Activated CD4-positive, alpha-beta T cell treated with anti-CD3 and anti-CD28 coated beads for 4 hours (primary cell): ENCODE results near the gene SOX30.

Experiments
- DNase-seq, 2 donors: peaks; one replicate each; pipeline ENCODE4 v3.0.0-alpha.2; 2020

Gene SOX30

DNA sequence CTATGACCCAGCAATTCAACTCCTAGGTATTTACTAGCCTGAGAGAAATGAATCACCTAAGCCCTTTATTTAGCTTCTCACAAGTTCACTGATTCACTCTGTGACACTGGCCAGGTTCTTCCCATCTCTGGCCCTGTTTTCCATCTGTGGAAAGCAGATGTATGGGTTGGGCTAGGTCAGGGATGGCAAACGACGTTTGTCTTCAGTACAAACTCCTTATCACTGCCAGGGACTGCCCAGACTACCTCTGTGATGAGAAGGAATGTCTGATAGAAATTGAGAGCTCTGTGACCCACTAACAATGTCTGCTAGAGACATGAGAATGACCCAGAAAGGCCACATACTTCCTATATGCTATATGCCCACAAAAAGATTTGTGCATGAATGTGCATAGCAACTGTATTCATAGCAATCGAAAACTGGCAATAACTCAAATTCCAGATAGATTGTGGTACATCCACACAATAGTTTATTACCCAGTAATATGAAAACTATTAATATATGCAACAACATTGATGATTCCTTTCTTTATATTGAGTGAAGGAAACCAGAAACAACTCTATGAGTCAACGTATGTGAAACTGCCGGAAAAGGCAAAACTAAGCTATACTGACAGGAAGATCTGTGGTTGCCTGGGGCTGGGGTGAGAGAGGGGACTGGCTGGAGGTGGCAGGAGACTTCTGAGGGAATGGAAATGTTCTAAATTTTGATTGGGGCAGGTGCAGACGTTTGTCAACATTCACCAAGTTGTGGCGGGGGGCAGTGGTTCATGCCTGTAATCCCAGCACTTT is 44.7 kb downstream of the SOX30 start:
- peak; percentile 68 to 74 for DNase-seq

DNA sequence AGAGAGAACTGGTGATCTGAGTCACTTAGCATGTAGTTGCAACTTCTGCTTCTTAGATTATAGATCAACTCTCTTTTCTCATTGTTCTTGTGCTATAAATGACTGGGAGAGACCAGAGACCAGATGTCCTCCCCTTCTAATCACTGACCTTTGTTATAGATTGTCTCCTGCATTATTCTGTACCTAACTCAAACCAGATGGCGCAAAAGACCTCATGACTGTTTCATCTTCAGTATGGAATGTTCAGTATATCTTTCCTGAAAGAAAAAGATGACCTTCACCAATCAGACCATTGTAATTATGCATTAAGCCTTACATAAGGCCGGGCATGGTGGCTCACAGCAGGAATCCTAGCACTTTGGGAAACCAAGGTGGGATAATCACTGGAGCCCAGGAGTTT is 46.2 kb downstream of the SOX30 start:
- DNase-seq = no peak

DNA sequence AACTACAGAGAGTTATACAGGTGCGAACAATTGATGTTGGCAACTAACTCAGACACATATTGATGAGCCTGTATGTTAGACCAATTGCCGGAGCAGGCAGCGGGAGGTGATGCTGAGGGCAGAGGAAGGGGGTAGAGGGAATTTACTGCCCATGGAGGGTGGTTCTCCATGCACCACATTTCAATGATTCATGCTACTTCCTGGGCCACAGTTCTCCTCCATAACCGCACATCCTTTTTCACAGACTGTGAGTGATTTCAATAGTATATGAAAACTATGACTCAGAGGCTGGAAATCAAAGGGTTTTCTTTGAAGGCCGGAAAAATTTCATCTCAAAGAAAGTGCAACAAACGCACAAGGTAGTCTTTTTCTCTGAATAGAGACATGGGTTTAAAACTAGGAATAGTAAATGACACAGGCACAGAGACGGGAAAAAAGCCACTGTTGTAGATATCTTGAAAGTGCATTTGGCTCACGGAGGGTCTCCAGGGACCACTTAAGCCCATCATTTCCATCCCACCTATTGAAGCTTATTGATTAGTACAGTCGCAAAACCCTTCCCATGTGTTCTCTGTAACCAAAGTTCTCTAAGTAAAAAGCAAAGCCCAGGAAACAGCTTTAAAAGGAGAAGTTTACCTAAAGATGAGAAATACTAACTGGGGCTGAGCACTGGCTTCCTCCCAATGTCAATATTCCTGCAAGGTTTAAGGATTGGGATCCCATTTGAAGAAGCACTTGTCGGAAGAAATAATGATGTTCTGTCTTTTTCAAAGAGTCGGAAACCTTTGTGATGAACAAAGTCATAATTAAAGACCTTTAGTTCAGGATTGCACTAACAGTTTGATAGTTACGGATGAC is 48.7 kb downstream of the SOX30 start:
- DNase-seq = peak; percentile 72 to 77

DNA sequence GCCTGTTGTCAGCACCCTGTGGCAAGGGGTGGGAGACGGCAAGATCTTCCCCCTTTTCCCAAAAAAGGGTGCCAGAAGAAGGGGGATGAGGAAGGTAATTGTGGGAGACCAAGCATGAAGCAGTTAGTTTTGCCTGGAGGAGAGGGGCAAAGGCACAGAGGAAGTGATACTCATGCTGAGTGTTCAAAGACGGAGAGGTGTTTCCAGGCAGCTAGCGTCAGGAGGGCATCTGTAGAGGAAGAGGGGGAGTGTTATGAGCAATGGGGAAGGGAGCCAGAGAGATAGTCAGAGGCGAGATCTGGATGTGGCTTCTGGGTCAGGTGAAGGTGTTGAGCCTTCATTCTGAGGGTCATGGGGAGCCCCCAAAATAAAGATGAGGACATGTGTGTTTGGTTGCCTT is 49.7 kb downstream of the SOX30 start:
- DNase-seq = peak; percentile 56 to 61

DNA sequence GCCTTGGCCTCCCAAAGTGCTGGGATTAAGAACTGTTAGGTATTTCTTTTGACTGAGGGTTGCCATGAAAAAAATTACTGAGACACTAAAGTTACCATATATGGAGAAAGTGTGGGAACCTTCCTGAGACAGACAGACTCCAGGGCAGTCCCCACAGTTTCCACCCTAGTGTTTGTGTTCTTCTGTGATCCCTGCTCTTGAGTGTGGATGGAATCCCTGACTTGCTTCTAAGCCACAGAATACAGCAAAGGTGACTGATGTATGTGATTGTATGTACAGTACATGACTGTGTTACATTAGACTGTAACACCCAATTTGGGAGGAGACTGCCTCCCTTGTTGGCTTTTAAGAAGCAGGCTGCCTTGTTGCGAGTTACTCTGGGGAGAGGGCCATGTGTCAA is 52.0 kb downstream of the SOX30 start:
- peak; percentile 29 to 32 for DNase-seq

DNA sequence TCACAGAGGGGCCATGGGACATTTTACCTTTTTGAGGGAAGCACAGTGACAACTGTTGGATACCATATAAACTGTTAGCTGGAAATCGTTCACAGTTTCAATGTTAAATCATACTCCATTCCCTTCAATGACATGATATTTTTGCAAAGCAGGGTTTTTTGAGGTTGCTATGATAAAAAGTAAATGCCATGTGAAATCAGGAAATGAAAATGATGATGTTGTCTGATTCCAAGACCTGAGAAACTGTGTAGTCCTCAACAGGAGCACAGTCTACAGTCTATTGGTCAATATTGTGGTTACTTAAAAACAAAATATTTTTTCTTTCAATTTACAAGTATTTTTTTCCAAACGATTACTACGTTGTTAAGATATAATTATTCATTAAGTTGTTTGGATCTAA is 52.7 kb downstream of the SOX30 start:
- no peak for DNase-seq

DNA sequence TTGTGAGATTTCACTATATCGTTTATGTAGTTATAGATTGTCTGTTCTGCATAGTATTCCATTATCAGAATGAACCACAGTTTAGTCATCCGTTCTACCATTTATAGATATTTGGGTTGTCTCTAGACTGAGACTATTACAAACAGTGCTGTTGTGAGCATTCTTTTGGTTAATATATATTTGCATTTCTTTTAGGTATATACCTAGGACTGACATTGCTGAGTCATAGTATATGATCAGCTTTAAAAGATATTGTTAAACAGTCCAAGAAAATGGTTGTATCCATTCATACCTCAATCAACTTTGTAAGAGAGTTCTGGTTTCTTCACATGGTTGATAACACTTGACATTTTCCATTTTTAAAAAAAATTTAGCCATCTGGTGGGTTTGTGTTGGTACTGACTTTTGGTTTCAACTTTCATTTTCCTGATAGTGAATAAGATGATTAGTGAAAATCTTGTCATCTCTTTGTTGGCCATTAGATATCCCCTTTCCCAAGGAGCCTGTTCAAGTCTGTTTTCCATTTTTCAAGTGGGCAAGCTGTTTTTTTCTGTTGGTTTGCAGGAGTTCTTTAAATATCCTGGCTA is 53.8 kb downstream of the SOX30 start:
- DNase-seq = no peak

DNA sequence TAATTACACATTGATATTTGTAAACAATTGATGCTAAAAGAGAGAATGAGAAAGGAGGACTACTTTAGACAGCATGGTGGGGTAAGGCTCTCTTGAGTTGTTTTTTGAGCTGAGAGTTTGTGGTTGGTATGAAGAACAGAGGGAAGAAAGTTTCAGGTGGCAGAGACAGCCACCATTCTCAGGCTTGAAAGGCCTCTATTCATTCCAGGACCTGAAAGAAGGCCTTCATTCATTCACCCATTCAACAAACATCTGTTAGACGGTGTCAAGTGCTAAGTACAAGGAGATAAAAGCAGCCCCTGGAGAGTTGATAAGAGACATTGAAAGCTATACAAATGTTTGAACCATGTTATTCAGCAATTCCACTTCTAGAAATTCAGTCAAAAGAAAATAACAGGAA is 55.0 kb downstream of the SOX30 start:
- no peak for DNase-seq

DNA sequence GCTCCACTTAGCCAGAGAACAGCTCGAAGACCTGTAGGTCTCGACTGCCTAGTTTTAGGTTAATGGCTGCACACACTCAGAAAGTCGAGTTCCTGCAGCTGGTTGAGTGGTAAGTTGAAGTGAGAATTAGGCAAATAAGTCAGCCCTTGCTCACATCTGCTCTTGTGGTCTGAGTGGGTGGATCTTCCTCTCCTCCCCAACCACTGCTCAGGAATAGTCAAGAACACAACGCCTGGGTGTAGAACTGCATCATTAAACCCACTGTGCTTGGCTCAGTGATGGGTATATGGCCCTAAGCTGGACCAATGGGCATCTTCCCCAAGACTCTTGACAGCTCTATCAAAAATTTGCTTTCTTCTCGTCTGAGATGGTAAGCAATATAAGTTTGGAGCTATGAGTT is 55.8 kb downstream of the SOX30 start:
- peak; percentile 44 to 47 for DNase-seq

DNA sequence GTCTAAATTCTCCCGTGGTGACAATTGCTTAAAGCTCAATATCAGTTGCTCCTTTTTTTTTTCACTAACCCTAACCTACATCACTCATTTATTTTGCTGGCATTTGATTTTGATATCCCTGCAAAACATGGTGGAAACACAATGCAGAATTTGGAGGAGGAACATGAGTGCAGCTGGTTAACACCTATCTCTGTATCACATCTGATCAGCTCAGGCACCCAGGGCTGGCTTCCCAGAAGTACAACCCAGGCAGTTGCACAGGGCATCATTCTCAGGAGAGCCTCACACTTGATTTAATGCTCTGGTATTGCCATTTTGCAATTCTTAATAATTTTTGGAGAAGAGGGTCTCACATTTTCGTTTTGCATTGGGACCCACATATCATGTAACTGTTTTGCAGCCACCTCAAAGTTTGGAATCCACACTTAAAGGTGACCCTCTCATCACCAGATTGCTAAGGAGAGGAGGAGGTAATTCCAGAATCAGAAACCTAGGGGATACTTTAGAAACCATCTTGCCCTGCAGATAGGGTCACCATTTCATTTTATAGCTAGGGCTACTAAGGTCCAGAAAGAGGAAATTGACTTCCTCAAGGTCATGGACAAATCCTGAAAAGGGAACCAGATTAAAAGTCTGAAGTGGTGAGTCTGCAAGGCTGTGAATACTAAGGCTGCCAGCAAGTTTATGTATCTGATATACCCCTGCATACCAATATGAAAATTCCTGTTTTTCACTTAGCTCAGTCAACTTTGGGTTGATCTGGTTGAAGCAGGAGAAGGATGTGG is 57.4 kb downstream of the SOX30 start:
- DNase-seq = no peak

DNA sequence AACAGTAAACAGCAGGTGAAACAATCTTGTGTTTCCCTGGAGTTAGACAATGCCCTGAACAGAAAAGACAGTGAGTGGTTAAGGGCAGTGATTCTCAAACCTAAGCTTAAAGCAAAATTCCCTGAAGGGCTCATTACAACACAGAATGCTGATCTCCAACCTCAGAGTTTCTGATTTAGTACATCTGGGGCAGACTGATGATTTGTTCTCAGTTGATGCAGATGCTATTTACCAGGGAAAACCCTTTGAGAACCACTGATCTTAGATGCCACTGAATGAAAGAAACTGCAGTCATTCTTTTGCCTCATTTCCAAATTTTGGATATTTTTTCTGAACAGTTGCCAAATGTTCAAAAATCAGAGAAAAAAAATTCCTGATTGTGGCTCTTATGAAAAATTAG is 58.0 kb downstream of the SOX30 start:
- DNase-seq = no peak

DNA sequence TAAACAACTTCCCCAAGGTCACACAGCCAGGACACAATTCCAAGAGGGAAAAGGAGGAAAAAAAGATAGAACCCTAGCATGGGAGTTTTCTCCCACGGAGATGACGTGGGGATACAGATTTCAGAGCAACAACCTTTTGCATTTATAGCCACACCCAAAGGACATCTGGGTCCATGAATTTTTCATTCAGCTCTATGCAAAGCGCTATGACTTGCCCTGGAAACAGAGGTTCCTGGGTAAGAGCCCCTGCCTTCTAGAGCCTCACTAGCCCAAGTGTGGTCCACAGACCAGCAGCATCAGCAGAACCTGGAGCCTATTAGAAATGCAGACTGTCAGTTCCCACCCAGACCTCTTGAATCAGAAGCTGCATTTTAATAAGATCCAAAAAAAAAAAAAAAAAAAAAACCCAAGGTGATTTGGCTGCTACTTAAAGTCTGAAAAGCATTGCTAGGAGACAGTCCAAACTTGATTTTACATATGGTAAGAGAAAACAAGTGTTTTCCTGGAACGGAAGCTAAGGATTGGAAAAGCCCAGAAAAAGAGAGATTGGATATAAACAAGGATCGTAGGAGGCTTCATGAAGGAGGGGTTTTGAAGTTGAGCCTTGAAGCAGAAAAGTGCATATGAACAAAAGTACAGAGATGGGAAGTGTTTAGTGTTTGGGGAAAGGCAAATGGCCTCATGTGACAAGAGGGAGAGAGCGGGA is 59.0 kb downstream of the SOX30 start:
- no peak for DNase-seq

DNA sequence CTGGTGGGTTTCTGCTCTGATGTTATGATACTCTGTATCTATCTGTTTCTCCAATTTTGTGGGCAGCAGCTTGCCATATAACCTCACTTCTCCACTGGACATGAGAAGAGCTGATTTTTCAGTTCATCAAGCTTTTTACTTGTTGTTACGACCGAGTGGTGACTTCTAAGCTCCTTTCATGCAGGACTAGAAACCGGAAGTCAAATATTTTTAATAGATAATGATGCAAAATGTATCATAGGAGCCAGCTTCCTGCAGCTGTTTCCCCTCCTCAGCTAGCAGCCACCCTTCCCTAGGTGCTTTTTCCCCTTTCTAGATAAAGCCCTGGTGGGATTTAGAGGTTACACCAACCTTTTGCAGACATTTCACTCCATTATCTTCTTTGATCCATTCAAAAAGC is 59.6 kb downstream of the SOX30 start:
- DNase-seq = no peak

DNA sequence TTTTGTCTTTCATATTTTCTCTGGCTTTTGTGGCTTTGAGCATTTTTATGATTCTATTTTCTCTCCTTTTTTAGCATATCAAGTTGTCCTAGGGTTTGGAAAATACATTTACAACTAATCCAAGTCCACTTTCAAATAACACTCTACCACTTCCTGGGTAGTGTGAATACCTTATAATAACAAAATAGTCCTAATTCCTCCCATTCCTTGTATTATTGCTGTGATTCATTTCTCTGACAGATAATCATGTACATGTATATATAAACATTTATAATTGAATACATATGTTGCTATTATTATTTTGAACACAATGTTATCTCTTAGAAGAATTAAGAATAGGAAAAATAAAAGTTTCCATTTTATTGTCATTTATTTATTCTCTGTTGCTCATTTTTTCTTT is 61.8 kb downstream of the SOX30 start:
- no peak for DNase-seq

DNA sequence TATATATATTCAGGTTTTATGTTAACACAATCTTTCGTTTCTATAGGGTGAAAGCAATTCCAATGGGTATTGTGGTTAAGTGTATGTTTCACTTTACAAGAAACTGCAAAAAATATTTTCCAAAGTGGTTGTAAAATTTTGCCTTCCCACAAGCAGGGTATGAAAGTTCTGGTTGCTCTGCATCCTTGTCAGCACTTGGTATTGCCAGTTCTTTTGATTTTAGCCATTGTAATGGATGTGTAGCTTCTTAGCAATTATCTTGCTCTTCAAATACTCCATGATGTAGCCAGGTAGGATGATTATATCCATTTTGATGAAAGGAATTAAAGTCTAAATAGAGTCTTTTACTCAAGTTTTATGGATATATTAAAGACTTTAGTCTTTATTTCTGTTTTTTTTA is 67.6 kb downstream of the SOX30 start:
- DNase-seq = no peak

DNA sequence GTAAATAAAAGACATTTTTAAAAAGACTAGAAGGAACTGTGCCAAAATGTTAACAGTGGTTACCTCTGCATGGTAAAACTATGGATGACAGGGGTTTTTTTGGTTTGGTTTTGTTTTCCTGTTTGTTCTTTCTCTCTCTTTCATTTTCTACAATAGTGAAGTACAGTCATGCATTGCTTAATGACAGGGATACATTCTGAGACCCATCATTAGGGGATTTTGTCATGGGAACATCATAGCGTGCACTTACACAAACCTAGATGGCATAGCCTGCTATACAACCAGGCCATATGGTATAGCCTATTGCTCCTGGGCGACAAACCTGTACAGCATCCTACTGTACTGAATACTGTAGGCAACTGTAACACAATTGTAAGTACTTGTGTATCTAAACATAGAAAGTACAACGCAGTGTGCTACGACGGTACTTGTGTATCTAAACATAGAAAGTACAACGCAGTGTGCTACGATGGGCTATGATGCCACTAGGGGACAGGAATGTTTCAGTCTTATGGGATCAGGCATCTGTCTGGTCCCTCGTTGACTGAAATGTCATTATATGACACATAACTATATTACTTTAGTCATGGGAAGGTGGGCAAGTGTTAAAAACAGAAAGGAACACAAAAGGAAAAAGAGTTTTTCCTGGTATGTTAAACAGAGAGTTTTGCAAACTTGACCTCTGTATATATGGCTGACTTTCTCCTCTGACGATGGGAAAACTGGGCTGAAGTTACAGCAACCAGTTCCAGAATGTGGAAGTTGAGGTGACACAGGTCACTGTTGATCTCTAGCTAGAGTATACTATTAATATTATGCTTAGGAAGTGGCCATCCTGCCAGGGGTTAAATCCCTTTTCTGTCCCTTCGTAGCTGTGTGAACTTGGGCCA is 69.3 kb downstream of the SOX30 start:
- no peak for DNase-seq

DNA sequence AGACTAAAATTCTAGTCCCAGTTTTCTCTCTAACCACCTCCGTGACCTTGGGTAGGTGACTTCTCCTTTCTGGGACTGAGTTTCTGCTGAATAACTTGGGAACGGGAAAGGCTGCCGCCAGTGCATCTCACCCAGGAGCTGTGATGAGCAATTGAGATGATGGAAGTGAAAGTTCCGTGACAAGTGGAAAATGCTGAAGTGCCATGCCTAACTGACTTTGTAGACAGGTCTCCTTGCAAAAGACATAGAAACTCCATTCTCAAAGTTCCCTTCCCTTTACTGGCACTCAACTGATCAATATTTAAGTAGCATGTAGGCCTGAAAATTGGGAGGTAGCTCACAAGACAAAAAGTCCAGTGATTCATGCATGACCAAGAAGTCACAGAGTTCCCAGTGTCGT is 70.3 kb downstream of the SOX30 start:
- no peak for DNase-seq

DNA sequence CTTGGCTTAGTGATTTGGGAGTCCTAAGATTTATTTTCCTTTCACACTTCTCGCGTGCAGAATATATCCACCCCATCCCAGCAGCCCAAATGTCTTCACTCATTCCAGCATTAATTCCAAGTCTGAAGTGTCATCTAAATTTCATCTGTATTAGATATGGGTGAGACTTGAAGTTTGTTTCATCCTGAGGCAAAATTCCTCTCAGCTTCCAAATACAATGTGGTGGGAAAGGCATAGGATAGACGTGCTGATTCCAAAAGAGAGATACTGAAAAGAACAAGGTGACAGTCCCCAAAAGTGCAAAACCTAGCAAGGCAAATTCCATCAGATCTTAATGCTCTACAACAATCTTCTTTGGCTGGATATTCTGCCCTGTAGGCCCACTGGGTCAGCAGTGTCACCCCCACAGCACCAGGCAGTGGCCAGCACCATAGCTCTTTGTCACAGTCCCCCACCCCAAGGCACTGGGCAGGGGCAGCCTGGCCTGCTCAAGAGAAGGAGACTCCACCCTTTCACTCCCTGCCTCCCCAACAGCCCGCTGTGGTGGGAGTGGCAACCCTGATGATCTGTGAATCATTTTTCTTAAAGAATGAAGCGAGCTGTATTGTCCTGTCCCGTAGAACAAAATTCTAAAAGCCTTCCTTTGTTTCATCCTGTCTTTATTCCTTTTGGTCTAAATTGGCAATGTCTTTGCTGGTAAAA is 74.0 kb downstream of the SOX30 start:
- DNase-seq = no peak

DNA sequence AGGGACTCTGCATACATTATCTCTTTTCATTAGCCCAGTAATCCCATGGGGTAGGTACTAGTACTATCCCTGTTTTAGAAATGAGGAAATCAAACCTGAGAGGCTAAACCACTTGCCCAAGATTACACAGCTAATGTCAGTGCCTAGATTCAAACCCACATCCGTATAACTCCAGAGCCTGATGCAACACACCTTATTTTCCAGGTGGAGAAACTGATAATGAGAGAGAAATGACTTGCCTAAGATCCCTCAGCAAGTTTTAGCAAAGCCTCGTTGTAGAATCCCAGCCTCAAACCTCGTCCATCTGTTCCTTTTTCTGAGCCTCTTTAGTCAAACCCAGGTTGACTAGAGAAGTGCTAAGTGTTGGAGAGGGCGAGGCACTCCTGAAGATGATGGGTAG is 75.6 kb downstream of the SOX30 start:
- no peak for DNase-seq
